Endothelial cell of umbilical vein (primary cell): ENCODE results near the gene HLA-F. TPM values are rescaled to one million over a fixed set of nuclear protein-coding genes. Genes with fewer than 3 reads are reported as not detected.

Experiments used
- BruUV-seq: library from RNA; stranded (reverse); fragments of 400-500 nt; replicated peaks from 2 replicates; lab custom pipeline; 2021; lab: Mats Ljungman, UMichigan
- CTCF ChIA-PET: fragments of 300-600, 350-600 bp; sonication (Branson Sonifier 250); formaldehyde crosslinking; loops from one replicate; lab custom pipeline; 2021; ENCODE audit warnings: antibody characterized with exemption, inconsistent platforms; lab: Charles Lee
- POLR2A ChIA-PET: fragments of 300-600, 350-600 bp; sonication (Branson Sonifier 250); formaldehyde crosslinking; loops from one replicate; lab custom pipeline; 2021; ENCODE audit warnings: antibody characterized with exemption, inconsistent platforms; lab: Charles Lee
- DNase-seq: peaks from one replicate; pipeline ENCODE4 v3.0.0-alpha.2; 2011; ENCODE audit warnings: low read depth, low spot score
- FAIRE-seq: peaks from 2 replicates; lab custom pipeline; 2011; peaks lifted over from hg19 to GRCh38; lab: Jason Lieb, UNC
- H2AFZ ChIP-seq: 2 replicates; pipeline ENCODE4 v1.6.0; 2012; ENCODE audit warnings: low read depth, low read length, control low read depth, inconsistent platforms
- H3K27ac ChIP-seq: 2 replicates; pipeline ENCODE4 v1.5.1; 2011; ENCODE audit warnings: low read depth, mild to moderate bottlenecking, control low read depth, low read length, moderate library complexity; ENCODE audit not compliant: insufficient read depth
- H3K27me3 ChIP-seq, 2 experiments: 2 replicates each; pipeline versions ENCODE4 v1.6.0 to v1.6.1; 2011; ENCODE audit warnings: low read length in 2 of 2, mixed read lengths in 1 of 2; ENCODE audit not compliant: control insufficient read depth in 2 of 2, insufficient read depth in 2 of 2
- H3K36me3 ChIP-seq, 2 experiments: 2 replicates in 1 of 2; 3 replicates in 1 of 2; pipeline ENCODE4 v1.5.1; 2011; ENCODE audit warnings: low read length in 2 of 2, mild to moderate bottlenecking in 1 of 2, moderate library complexity in 1 of 2; ENCODE audit not compliant: control insufficient read depth in 2 of 2, insufficient read depth in 2 of 2; ENCODE audit errors: extremely low read depth in 1 of 2
- H3K4me1 ChIP-seq: 3 replicates; pipeline ENCODE4 v1.5.1; 2011; ENCODE audit warnings: mild to moderate bottlenecking, low read length; ENCODE audit not compliant: control insufficient read depth, insufficient read depth; ENCODE audit errors: extremely low read depth
- H3K4me2 ChIP-seq: 2 replicates; pipeline ENCODE4 v1.6.1; 2011; ENCODE audit warnings: low read length, control low read depth, mixed read lengths; ENCODE audit not compliant: insufficient read depth
- H3K4me3 ChIP-seq, 3 experiments: fragments of 200-600 bp in 1 of 3; sonication (generic), shearing (Covaris generic) in 1 of 3; replicated peaks in 1 of 3; 2 replicates each; pipeline ENCODE4 v1.5.1; 2011 to 2016; ENCODE audit warnings: control low read depth in 3 of 3, low read length in 3 of 3, mild to moderate bottlenecking in 2 of 3, inconsistent platforms in 1 of 3, low read depth in 1 of 3, moderate library complexity in 1 of 3; ENCODE audit not compliant: insufficient read depth in 1 of 3
- H3K79me2 ChIP-seq: 2 replicates; pipeline ENCODE4 v1.6.0; 2012; ENCODE audit warnings: low read length, inconsistent platforms; ENCODE audit not compliant: control insufficient read depth, insufficient read depth
- H3K9ac ChIP-seq: replicated peaks from 2 replicates; pipeline ENCODE3; 2011; ENCODE audit warnings: low read length, control low read depth; ENCODE audit not compliant: insufficient read depth; ENCODE audit errors: extremely low read depth
- H3K9me1 ChIP-seq: replicated peaks from 3 replicates; pipeline ENCODE4 v1.6.0; 2011; ENCODE audit warnings: mild to moderate bottlenecking, low read length; ENCODE audit not compliant: control insufficient read depth, insufficient read depth; ENCODE audit errors: extremely low read depth
- H3K9me3 ChIP-seq: replicated peaks from 2 replicates; pipeline ENCODE4 v1.5.1; 2012; ENCODE audit warnings: low read length, inconsistent platforms; ENCODE audit not compliant: control insufficient read depth, insufficient read depth
- H4K20me1 ChIP-seq: replicated peaks from 2 replicates; pipeline ENCODE3; 2011; ENCODE audit warnings: mild to moderate bottlenecking, low read length; ENCODE audit not compliant: control insufficient read depth, insufficient read depth; ENCODE audit errors: extremely low read depth
- CTCF ChIP-seq, 2 donors: IDR thresholded peaks; 1 replicate in 1 of 2; 2 replicates in 1 of 2; pipeline ENCODE4 v1.5.1; 2011; ENCODE audit warnings: low read length in 2 of 2, mild to moderate bottlenecking in 2 of 2, moderate library complexity in 2 of 2, control low read depth in 1 of 2, inconsistent platforms in 1 of 2, low read depth in 1 of 2; ENCODE audit not compliant: insufficient read depth in 1 of 2; ENCODE audit errors: extremely low read depth in 1 of 2
- EZH2 ChIP-seq: IDR thresholded peaks from 2 replicates; pipeline ENCODE4 v1.6.1; 2012; ENCODE audit warnings: borderline replicate concordance, low read depth, mild to moderate bottlenecking, moderate library complexity, low read length, inconsistent platforms; ENCODE audit not compliant: severe bottlenecking
- FOS ChIP-seq: IDR thresholded peaks from 2 replicates; pipeline ENCODE4 v1.6.1; 2011; ENCODE audit warnings: mild to moderate bottlenecking, low read length, moderate library complexity, borderline replicate concordance; ENCODE audit not compliant: insufficient read depth
- GATA2 ChIP-seq: IDR thresholded peaks from 2 replicates; pipeline ENCODE4 v1.7.0; 2011; ENCODE audit warnings: low read depth, mild to moderate bottlenecking, moderate library complexity, mixed read lengths, low read length; ENCODE audit not compliant: insufficient read length, insufficient read depth
- JUN ChIP-seq: IDR thresholded peaks from 2 replicates; pipeline ENCODE4 v1.6.1; 2011; ENCODE audit warnings: borderline replicate concordance, low read depth; ENCODE audit not compliant: insufficient read length, insufficient read depth
- MYC ChIP-seq: IDR thresholded peaks from one replicate; pipeline ENCODE4 v1.6.1; 2011; ENCODE audit warnings: mild to moderate bottlenecking, low read depth, low read length
- POLR2A ChIP-seq: IDR thresholded peaks from 2 replicates; pipeline ENCODE4 v1.6.1; 2012; ENCODE audit warnings: low read depth, mild to moderate bottlenecking, control low read depth, low read length
- dilution Hi-C: fragments of 300-500 bp; cut with MboI; formaldehyde crosslinking; loops from one replicate; pipeline ENCODE4 v1.15.0; 2019; ENCODE audit warnings: low sequenced_read_pairs; ENCODE audit not compliant: extremely low pct_ligation_motif_present
- intact Hi-C: fragments of 100-400 bp; cut with micrococcal nuclease; formaldehyde crosslinking; loops from one replicate; pipeline ENCODE4 v1.10.0; 2022
- polyA plus RNA-seq, 4 experiments: library from polyadenylated mRNA; depleted of rRNA in 3 of 4; stranded (reverse) in 3 of 4; unstranded in 1 of 4; fragments of >200 nt; gene quantifications; 2 replicates each; pipeline versions ENCODE4 v1.2.1 to v1.2.3, GENCODE V29; 2011 to 2012; ENCODE audit warnings: missing spikeins in 1 of 4
- total RNA-seq: library from RNA; stranded (reverse); gene quantifications from 2 replicates; pipeline ENCODE4 v1.2.3, GENCODE V29; 2021
- TF ChIP-seq, protein P1 (sequence below): IDR thresholded peaks from 2 replicates; pipeline ENCODE4 v1.6.1; 2011; ENCODE audit not compliant: insufficient read depth, insufficient read length

The HLA-F gene
- total and polyA plus RNA-seq, 2 donors (not counting 3 experiments of a cell fraction or from before 2014, with no cell fraction given) = 1.5 to 1.6 TPM

DNA sequence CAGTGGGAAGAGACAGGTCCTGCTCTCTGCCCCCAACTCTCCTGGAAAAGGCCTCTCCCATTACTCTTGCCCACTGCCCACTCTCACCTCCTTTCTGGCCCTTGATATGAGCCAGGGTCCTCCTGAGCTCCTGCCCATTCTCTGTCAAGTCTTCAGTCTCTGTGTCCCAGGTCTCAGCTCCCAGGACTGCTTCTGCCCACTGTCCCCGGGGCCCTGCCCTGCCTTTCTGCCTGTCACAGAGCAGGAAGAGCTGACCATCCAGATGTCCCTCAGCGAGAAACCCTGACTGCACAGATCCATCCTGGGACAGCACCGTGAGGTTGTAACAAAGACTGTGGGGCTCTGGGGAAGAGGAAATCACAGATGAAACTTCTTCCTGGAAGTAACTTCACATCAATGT lies 22.2 kb downstream of the HLA-F start:
- H3K27me3 ChIP-seq = no peaks in the 10 kb centered on the region
- H3K36me3 ChIP-seq = no peaks in the 10 kb centered on the region
- DNase-seq = no peak
- no peak overlapping the region for H3K4me2 ChIP-seq
- no peak overlapping the region for H3K9ac ChIP-seq
- no peaks in the 10 kb centered on the region for H3K9me3 ChIP-seq
- no peak overlapping the region for H3K27ac ChIP-seq
- peaks cover 11% of the 10 kb centered on the region for H3K4me1 ChIP-seq
- no peak overlapping the region for H3K4me3 ChIP-seq
- no peak overlapping the region for H2AFZ ChIP-seq
- H3K9me1 ChIP-seq = no peaks in the 10 kb centered on the region
- ChIA-PET CTCF (no interaction called here), POLR2A (no interaction called here)
- no peaks in the 10 kb centered on the region for H4K20me1 ChIP-seq
- H3K79me2 ChIP-seq = no peaks in the 10 kb centered on the region
- intact Hi-C loops (no loop called here), dilution Hi-C loops (no loop called here)
- BruUV-seq = no TSS peak
- no peak for TF ChIP-seq FOS
- TF ChIP-seq POLR2A = no peak
- TF ChIP-seq MYC = no peak
- TF ChIP-seq CTCF (IDR thresholded peaks at IDR 0.05; ENCODE audit: extremely low read depth in 1 of 2, insufficient read depth in 1 of 2, low read depth in 1 of 2, low read length in 2 of 2) = no peak
- no peak for TF ChIP-seq EZH2
- no peak for TF ChIP-seq JUN
- no peak for TF ChIP-seq GATA2
- TF ChIP-seq, protein P1, sequence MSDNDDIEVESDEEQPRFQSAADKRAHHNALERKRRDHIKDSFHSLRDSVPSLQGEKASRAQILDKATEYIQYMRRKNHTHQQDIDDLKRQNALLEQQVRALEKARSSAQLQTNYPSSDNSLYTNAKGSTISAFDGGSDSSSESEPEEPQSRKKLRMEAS = no peak
- FAIRE-seq = no peak
